ENCODE data around the gene NOS3. TPM values are rescaled to one million over a fixed set of nuclear protein-coding genes. Genes with fewer than 3 reads are reported as not detected.

Gene NOS3
- total RNA-seq, 1 donor from 2014 or later = 1.9 TPM

DNA sequence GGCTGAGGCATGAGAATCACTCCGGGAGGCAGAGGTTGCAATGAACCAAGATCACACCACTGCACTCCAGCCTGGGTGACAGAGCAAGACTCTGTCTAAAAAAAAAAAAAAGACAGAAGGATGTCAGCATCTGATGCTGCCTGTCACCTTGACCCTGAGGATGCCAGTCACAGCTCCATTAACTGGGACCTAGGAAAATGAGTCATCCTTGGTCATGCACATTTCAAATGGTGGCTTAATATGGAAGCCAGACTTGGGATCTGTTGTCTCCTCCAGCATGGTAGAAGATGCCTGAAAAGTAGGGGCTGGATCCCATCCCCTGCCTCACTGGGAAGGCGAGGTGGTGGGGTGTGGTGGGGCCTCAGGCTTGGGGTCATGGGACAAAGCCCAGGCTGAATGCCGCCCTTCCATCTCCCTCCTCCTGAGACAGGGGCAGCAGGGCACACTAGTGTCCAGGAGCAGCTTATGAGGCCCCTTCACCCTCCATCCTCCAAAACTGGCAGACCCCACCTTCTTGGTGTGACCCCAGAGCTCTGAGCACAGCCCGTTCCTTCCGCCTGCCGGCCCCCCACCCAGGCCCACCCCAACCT is 1.3 kb downstream of the NOS3 start:
- TF ChIP-seq, protein P1, sequence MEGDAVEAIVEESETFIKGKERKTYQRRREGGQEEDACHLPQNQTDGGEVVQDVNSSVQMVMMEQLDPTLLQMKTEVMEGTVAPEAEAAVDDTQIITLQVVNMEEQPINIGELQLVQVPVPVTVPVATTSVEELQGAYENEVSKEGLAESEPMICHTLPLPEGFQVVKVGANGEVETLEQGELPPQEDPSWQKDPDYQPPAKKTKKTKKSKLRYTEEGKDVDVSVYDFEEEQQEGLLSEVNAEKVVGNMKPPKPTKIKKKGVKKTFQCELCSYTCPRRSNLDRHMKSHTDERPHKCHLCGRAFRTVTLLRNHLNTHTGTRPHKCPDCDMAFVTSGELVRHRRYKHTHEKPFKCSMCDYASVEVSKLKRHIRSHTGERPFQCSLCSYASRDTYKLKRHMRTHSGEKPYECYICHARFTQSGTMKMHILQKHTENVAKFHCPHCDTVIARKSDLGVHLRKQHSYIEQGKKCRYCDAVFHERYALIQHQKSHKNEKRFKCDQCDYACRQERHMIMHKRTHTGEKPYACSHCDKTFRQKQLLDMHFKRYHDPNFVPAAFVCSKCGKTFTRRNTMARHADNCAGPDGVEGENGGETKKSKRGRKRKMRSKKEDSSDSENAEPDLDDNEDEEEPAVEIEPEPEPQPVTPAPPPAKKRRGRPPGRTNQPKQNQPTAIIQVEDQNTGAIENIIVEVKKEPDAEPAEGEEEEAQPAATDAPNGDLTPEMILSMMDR (conservative IDR thresholded peaks at IDR 0.05; ENCODE audit: low read depth, low read length) = no peak
- no peak overlapping the region for H3K4me3 ChIP-seq (ENCODE audit: low read depth, low read length)
- DNase-seq (ENCODE audit: low read depth) = no peak

DNA sequence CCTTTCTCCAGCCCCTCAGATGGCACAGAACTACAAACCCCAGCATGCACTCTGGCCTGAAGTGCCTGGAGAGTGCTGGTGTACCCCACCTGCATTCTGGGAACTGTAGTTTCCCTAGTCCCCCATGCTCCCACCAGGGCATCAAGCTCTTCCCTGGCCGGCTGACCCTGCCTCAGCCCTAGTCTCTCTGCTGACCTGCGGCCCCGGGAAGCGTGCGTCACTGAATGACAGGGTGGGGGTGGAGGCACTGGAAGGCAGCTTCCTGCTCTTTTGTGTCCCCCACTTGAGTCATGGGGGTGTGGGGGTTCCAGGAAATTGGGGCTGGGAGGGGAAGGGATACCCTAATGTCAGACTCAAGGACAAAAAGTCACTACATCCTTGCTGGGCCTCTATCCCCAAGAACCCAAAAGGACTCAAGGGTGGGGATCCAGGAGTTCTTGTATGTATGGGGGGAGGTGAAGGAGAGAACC is 2.1 kb downstream of the NOS3 start:
- H3K4me3 ChIP-seq (ENCODE audit: low read depth, low read length) = no peak overlapping the region
- TF ChIP-seq, protein P1 (conservative IDR thresholded peaks at IDR 0.05; ENCODE audit: low read depth, low read length) = no peak
- no peak for DNase-seq (ENCODE audit: low read depth)

DNA sequence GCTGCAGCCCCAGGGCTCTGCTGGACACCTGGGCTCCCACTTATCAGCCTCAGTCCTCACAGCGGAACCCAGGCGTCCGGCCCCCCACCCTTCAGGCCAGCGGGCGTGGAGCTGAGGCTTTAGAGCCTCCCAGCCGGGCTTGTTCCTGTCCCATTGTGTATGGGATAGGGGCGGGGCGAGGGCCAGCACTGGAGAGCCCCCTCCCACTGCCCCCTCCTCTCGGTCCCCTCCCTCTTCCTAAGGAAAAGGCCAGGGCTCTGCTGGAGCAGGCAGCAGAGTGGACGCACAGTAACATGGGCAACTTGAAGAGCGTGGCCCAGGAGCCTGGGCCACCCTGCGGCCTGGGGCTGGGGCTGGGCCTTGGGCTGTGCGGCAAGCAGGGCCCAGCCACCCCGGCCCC is 2.7 kb downstream of the NOS3 start:
- no peak overlapping the region for H3K4me3 ChIP-seq (ENCODE audit: low read depth, low read length)
- no peak for DNase-seq (ENCODE audit: low read depth)
- TF ChIP-seq, protein P1 (conservative IDR thresholded peaks at IDR 0.05; ENCODE audit: low read depth, low read length) = no peak

DNA sequence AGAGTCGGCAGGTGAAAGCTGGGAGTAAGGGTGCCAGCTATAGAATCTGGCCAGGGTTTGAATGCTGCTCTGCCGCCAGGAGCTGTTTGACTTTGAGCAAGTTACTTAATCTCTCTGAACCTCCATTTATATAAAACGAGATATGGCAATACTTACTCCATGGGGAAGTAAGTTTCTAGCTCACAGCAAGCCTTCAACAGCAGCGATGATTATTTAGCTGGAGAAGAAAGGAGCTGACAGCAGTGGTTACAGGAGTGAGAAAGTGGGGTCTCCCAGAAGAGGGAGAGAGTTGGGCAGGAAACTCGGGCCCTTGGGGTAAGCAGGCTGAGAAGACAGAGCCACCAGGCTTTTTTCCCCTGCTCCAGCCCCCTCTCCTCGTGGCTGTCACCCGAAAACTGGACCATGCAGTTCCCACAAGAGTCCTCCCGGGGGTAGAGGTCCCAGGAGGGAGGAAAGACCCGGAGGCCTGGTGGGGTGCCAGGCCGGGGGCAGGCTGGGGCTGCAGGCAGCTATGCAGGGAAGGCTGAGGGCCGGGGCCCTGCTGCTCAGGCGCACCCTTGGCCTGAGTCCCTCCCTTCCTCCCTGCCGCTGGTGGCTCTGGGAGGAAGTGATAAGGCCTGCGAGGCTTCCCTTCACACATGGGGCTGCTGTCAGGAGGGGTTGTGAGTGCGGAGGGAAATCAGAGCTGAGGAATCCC is 3.5 kb downstream of the NOS3 start:
- H3K4me3 ChIP-seq (ENCODE audit: low read depth, low read length) = no peak overlapping the region
- TF ChIP-seq, protein P1 (conservative IDR thresholded peaks at IDR 0.05; ENCODE audit: low read depth, low read length) = no peak
- no peak for DNase-seq (ENCODE audit: low read depth)

DNA sequence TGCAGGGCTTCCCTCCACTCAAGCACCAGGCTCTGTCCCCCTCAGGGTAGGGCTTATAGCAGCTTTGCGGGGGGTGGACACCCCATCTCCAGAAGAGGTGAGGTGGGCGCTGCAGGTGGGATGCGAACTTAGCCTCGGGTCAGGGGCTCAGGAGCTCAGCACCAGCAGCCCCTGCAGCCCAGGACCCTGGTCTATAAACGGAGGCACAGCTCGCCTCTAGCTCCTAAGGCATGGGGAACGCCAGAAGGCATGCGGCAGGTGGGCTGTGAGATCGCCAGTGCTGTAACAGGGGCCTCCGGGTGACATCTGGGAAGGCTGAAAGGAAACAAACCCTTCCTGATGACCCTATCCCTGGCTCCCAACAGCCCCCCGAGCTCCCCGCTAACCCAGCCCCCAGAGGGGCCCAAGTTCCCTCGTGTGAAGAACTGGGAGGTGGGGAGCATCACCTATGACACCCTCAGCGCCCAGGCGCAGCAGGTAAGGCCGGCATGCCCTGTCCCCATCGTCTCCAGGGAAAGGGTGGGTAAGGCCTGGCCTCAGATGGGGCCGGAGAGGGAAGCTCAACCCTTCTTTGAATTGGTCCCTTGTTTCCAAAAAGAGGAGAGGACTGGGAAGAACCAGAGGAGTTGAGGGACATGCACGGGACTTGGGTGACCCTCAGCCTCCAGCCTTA is 4.2 kb downstream of the NOS3 start:
- H3K4me3 ChIP-seq (ENCODE audit: low read depth, low read length) = no peak overlapping the region
- DNase-seq (ENCODE audit: low read depth) = no peak
- TF ChIP-seq, protein P1 (conservative IDR thresholded peaks at IDR 0.05; ENCODE audit: low read depth, low read length) = no peak

DNA sequence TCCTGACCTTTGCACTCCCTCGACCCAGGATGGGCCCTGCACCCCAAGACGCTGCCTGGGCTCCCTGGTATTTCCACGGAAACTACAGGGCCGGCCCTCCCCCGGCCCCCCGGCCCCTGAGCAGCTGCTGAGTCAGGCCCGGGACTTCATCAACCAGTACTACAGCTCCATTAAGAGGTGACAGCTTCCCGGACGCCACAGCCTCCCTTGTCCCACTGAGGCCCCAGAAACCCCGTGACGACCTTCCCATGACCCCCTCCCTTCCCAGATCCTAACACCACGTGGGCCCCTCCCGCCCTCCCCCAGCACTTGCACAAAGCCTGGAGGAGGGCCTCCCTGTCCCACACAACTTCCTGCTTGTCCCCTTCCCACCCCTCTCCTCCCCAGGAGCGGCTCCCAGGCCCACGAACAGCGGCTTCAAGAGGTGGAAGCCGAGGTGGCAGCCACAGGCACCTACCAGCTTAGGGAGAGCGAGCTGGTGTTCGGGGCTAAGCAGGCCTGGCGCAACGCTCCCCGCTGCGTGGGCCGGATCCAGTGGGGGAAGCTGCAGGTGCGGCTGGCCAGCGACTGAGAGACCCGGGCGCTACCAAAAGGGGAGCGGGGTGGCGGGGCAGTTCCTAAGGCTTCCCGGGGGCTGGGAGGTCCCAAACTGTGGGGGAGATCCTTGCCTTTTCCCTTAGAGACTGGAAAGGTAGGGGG is 5.7 kb downstream of the NOS3 start:
- TF ChIP-seq, protein P1 (conservative IDR thresholded peaks at IDR 0.05; ENCODE audit: low read depth, low read length) = no peak
- H3K4me3 ChIP-seq (ENCODE audit: low read depth, low read length) = no peak overlapping the region
- DNase-seq (ENCODE audit: low read depth) = no peak

Data from epithelial cell of proximal tubule (primary cell).